ENCODE measurements around the gene FAM200C. TPM values are rescaled to one million over a fixed set of nuclear protein-coding genes. Genes with fewer than 3 reads are reported as not detected.

The FAM200C gene
- total RNA-seq, 6 experiments from 2014 or later: 0.56 to 1.2 (median 0.95) TPM

- no peaks in the 10 kb centered on the region for H3K36me3 ChIP-seq
- H3K27ac ChIP-seq: no peak overlapping the region
- no peak for DNase-seq
- H3K4me1 ChIP-seq: no peaks in the 10 kb centered on the region
- H3K4me3 ChIP-seq: no peak overlapping the region
- 69% methylated on average over 4 of the region's 4 CpGs for WGBS (ENCODE audit: insufficient coverage, low coverage, low lambda C conversion rate, missing lambda C conversion rate)
- ATAC-seq: no peak
- TF ChIP-seq CTCF (IDR thresholded peaks at IDR 0.05) (no peak), POLR2A (IDR thresholded peaks at IDR 0.05) (no peak)
- no peaks in the 10 kb centered on the region for H3K27me3 ChIP-seq
- intact Hi-C loops (cut with DNase I): no loop called here
- H3K9me3 ChIP-seq: no peaks in the 10 kb centered on the region
Measured at GRCh38 chr5:160359816-160360215, 40.0 kb downstream of the FAM200C start.

- no peaks in the 10 kb centered on the region for H3K4me1 ChIP-seq
- 5% methylated on average over 1 of the region's 1 CpG for WGBS (ENCODE audit: insufficient coverage, low coverage, low lambda C conversion rate, missing lambda C conversion rate)
- no peak for ATAC-seq
- H3K27me3 ChIP-seq: no peaks in the 10 kb centered on the region
- intact Hi-C loops (cut with DNase I): no loop called here
- TF ChIP-seq CTCF (IDR thresholded peaks at IDR 0.05) (no peak), POLR2A (IDR thresholded peaks at IDR 0.05) (no peak)
- H3K9me3 ChIP-seq: no peaks in the 10 kb centered on the region
- no peak overlapping the region for H3K27ac ChIP-seq
- H3K36me3 ChIP-seq: no peaks in the 10 kb centered on the region
- no peak for DNase-seq
- no peak overlapping the region for H3K4me3 ChIP-seq
Measured at GRCh38 chr5:160359242-160359641, 40.6 kb downstream of the FAM200C start.

- intact Hi-C loops (cut with DNase I): no loop called here
- ATAC-seq (peak in 1 of 4 donors; percentile 36), DNase-seq (no peak)
Measured at GRCh38 chr5:160357861-160358411, 41.9 kb downstream of the FAM200C start.

GRCh38 chr5:160357394-160357793 is 42.5 kb downstream of the FAM200C start:
- ATAC-seq (no peak), DNase-seq (no peak)
- intact Hi-C loops (cut with DNase I): no loop called here
- Histone ChIP-seq H3K36me3 (no peaks in the 10 kb centered on the region), H3K9me3 (no peaks in the 10 kb centered on the region), H3K27ac (no peak overlapping the region), H3K27me3 (no peaks in the 10 kb centered on the region), H3K4me3 (no peak overlapping the region), H3K4me1 (no peaks in the 10 kb centered on the region)
- TF ChIP-seq POLR2A (IDR thresholded peaks at IDR 0.05): no peak
- TF ChIP-seq CTCF (IDR thresholded peaks at IDR 0.05): no peak
- 61% methylated on average over 7 of the region's 7 CpGs for whole genome bisulfite sequencing (ENCODE audit: insufficient coverage, low coverage, low lambda C conversion rate, missing lambda C conversion rate)

More at GRCh38 chr5:160357861-160358411, 41.9 kb downstream of the FAM200C start:
- 60% methylated on average over 3 of the region's 7 CpGs for WGBS (ENCODE audit: insufficient coverage, low coverage, low lambda C conversion rate, missing lambda C conversion rate)
- H3K36me3 ChIP-seq: no peaks in the 10 kb centered on the region
- no peak overlapping the region for H3K4me3 ChIP-seq
- H3K9me3 ChIP-seq: no peaks in the 10 kb centered on the region
- no peaks in the 10 kb centered on the region for H3K27me3 ChIP-seq
- H3K4me1 ChIP-seq: no peaks in the 10 kb centered on the region
- no peak overlapping the region for H3K27ac ChIP-seq
- TF ChIP-seq POLR2A (IDR thresholded peaks at IDR 0.05) (no peak), CTCF (IDR thresholded peaks at IDR 0.05) (no peak)
